Prostate gland (tissue), 2 donors: ENCODE measurements around the gene FBXW7.

Experiments used
- CTCF ChIP-seq, 4 experiments: fragments of 200-600 bp in 2 of 4; fragments of 450-650 bp in 2 of 4; sonication (generic) in 2 of 4; IDR thresholded peaks; 1 replicate in 3 of 4; 2 replicates in 1 of 4; pipeline ENCODE4 v1.5.1; 2016 to 2019; ENCODE audit warnings: antibody characterized with exemption in 4 of 4, mild to moderate bottlenecking in 2 of 4, moderate library complexity in 2 of 4
- POLR2A ChIP-seq: fragments of 450-650 bp; IDR thresholded peaks from one replicate; pipeline ENCODE4 v1.6.1; 2016; ENCODE audit warnings: antibody characterized with exemption, mild to moderate bottlenecking
- POLR2AphosphoS5 ChIP-seq: sonication (generic); formaldehyde crosslinking; IDR thresholded peaks from one replicate; pipeline ENCODE4 v1.6.1; 2017; ENCODE audit warnings: antibody characterized with exemption

GRCh38 chr4:152328582-152328981 is 207.3 kb downstream of the FBXW7 start:
- no peak for TF ChIP-seq POLR2A
- no peak for TF ChIP-seq CTCF (IDR thresholded peaks at IDR 0.05)
- no peak for TF ChIP-seq POLR2AphosphoS5
